HG03354 (cell line): ENCODE measurements around the gene GOLGA8G.
"Not testable (repeated sequence)": the region's sequence is repeated elsewhere in the genome, so short reads cannot be mapped to it uniquely, and the experiment has no call there.

Source experiments
- ATAC-seq: cut with Tn5 transposase; IDR thresholded peaks from one replicate; pipeline ENCODE4 v1.9.1; 2021; ENCODE audit warnings: mild to moderate bottlenecking; ENCODE audit not compliant: unreplicated experiment, poor library complexity, severe bottlenecking

GOLGA8G gene, protein sequence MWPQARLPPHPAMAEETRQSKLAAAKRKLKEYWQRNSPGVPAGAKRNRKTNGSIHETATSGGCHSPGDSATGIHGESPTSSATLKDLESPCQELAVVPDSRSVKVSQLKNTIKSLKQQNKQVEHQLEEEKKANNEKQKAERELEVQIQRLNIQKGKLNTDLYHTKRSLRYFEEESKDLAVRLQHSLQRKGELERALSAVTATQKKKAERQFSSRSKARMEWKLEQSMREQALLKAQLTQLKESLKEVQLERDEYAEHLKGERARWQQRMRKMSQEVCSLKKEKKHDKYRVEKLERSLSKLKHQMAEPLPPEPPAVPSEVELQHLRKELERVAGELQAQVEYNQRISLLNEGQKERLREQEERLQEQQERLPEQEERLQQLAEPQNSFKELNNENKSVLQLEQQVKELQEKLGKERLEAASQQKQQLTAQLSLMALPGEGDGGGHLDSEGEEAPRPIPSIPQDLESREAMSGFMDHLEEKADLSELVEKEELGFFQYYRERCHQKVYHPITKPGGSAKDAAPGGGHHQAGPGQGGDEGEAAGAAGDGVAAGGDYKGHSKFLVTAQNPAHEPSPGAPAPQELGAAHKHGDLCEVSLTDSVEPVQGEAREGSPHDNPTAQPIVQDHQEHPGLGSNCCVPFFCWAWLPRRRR

GRCh38 chr15:28532954-28533353 is at the start of gene GOLGA8G:
TSS of gene GOLGA8G (minus strand) at chr15:28532971. CDS start at chr15:28532909, 62 bp downstream.
- ATAC-seq, result not testable (repeated sequence)

DNA sequence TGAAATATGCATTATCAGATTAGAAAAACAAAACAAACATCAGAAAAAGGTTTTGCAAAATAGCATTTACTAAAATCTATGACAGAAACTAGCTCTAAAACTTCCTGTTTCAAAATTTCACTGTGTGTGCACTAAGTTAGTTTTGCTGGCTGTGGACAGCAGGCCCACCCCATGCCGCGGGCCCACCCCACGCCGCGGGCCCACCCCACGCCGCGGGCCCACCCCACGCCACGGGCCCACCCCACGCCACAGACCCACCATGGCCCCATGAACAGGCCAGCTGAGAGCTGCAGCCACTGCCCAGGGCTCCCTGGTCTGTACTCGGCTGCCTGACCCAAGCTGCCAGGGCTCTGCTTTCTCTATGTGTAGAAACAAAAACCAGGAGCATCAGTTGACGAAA is 40.6 kb upstream of the GOLGA8G start:
- ATAC-seq, result not testable (repeated sequence)

GRCh38 chr15:28553268-28553667 is 20.5 kb upstream of the GOLGA8G start, which contains the start of gene GOLGA6L25:
TSS of gene GOLGA6L25 (plus strand) at chr15:28553568. CDS start at chr15:28553629, 61 bp downstream.
- ATAC-seq, result not testable (repeated sequence)

- not testable (repeated sequence) for ATAC-seq
Observed at GRCh38 chr15:28515208-28515607, 17.6 kb downstream of the GOLGA8G start.

DNA sequence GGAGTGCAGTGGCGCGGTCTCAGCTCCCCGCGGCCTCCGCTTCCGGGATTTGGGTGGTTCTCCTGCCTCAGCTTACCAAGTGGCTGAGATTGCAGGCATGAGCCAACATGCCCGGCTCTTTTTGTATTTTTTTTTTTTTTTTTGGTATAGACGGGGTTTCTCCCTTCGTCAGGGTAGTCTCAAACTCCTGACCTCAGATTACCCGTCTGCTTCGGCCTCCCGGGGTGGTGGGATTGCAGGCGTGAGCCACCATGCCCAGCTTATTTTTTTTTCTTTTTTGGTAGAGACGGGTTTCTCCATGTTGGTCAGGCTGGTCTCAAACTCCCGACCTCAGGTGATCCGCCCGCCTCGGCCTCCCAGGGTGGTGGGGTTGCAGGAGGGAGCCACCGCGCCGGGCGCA is 18.6 kb downstream of the GOLGA8G start:
- ATAC-seq, result not testable (repeated sequence)

- not testable (repeated sequence) for ATAC-seq
Observed at GRCh38 chr15:28508217-28508889, 24.4 kb downstream of the GOLGA8G start.

- ATAC-seq, result peak; percentile 66
Observed at GRCh38 chr15:28481340-28481739, 51.4 kb downstream of the GOLGA8G start.
